Testis (tissue), 3 donors: Measurements from ENCODE around the gene KLK7. TPM values are rescaled to one million over a fixed set of nuclear protein-coding genes. Genes with fewer than 3 reads are reported as not detected.

Source experiments
- DNase-seq: peaks from one replicate; pipeline ENCODE4 v3.0.0-alpha.2; 2019
- H3K27ac ChIP-seq, 2 donors: fragments of 200-600 bp; sonication (generic); one replicate each; pipeline ENCODE4 v1.5.1; 2019
- H3K27me3 ChIP-seq: fragments of 200-600 bp; sonication (generic); one replicate; pipeline ENCODE4 v1.5.1; 2019
- H3K36me3 ChIP-seq: fragments of 200-600 bp; sonication (generic); one replicate; pipeline ENCODE4 v1.5.1; 2017; ENCODE audit warnings: low read depth; ENCODE audit errors: missing control alignments
- H3K4me1 ChIP-seq: fragments of 200-600 bp; sonication (generic); one replicate; pipeline ENCODE4 v1.5.1; 2019
- H3K4me3 ChIP-seq, 2 donors: fragments of 200-600 bp; sonication (generic); one replicate each; pipeline ENCODE4 v1.5.1; 2017 to 2019
- H3K9me3 ChIP-seq: fragments of 200-600 bp; sonication (generic); one replicate; pipeline ENCODE4 v1.5.1; 2017
- POLR2A ChIP-seq: fragments of 450-650 bp; IDR thresholded peaks from one replicate; pipeline ENCODE4 v1.6.1; 2017; ENCODE audit warnings: antibody characterized with exemption, mild to moderate bottlenecking, moderate library complexity
- WGBS, 2 donors: methylation state at CpG; one replicate each; pipeline ENCODE4 v1.1.5; 2018; 5-methylcytosine and 5-hydroxymethylcytosine counted together
- intact Hi-C: fragments of 100-400 bp; cut with DNase I; formaldehyde crosslinking; loops from one replicate; pipeline ENCODE4 v1.15.1; 2023; ENCODE audit warnings: low total_unique reads
- polyA plus RNA-seq: library from polyadenylated mRNA; stranded (reverse); fragments of 350-450 nt; fragmentation: Illumina TruSeq; extraction: RNeasy Lipid Tissue Mini Kit (QIAGEN cat#74804); gene quantifications from one replicate; pipeline ENCODE4 v1.2.3, GENCODE V29; 2014; ENCODE audit warnings: low read depth, low replicate concordance; ENCODE audit not compliant: insufficient read depth
- total RNA-seq, 2 donors: library from RNA; depleted of rRNA; stranded (reverse); fragments of >200 nt; gene quantifications; one replicate each; pipeline ENCODE4 v1.2.3, GENCODE V29; 2016
- TF ChIP-seq, protein P1 (sequence below), 3 experiments: fragments of 450-650 bp in 2 of 3; fragments of 200-600 bp in 1 of 3; sonication (generic) in 1 of 3; IDR thresholded peaks; one replicate each; pipeline ENCODE4 v1.5.1; 2016 to 2019; ENCODE audit warnings: antibody characterized with exemption in 3 of 3, mild to moderate bottlenecking in 2 of 3, moderate library complexity in 1 of 3

KLK7 gene
- total and polyA plus RNA-seq, 3 donors from 2014 or later, result 0.45 to 0.93 (median 0.71) TPM

DNA sequence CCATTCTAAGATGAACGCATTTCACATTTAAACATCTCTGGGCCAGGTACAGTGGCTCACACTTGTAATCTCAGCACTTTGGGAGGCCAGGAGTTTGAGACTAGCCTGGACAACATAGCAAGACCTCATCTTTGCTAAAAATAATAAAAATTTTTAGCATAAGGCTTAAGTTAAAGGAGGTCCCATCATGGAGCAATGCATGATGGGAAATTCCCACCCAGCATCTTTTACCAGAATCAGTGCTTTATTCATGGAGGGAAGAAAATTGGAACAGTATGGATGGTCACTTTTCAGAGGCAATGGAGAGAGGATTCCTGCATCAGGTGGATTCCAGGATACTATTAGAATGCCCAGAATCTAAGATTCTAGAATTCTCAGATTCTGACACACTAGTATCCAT is 21.5 kb upstream of the KLK7 start:
- intact Hi-C loops, result no loop called here
- DNase-seq, result no peak

GRCh38 chr19:51003316-51003715 is 19.6 kb upstream of the KLK7 start:
- 61 to 69% methylated on average over 7 of the region's 7 CpGs for WGBS, 2 donors
- peak overlapping the region; percentile 26 to 42 for H3K4me3 ChIP-seq
- intact Hi-C loops, result no loop called here
- no peaks in the 10 kb centered on the region for H3K9me3 ChIP-seq
- H3K27ac ChIP-seq, result no peak overlapping the region
- no peaks in the 10 kb centered on the region for H3K4me1 ChIP-seq
- DNase-seq, result no peak
- TF ChIP-seq, protein P1, sequence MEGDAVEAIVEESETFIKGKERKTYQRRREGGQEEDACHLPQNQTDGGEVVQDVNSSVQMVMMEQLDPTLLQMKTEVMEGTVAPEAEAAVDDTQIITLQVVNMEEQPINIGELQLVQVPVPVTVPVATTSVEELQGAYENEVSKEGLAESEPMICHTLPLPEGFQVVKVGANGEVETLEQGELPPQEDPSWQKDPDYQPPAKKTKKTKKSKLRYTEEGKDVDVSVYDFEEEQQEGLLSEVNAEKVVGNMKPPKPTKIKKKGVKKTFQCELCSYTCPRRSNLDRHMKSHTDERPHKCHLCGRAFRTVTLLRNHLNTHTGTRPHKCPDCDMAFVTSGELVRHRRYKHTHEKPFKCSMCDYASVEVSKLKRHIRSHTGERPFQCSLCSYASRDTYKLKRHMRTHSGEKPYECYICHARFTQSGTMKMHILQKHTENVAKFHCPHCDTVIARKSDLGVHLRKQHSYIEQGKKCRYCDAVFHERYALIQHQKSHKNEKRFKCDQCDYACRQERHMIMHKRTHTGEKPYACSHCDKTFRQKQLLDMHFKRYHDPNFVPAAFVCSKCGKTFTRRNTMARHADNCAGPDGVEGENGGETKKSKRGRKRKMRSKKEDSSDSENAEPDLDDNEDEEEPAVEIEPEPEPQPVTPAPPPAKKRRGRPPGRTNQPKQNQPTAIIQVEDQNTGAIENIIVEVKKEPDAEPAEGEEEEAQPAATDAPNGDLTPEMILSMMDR (IDR thresholded peaks at IDR 0.05), result no peak
- TF ChIP-seq POLR2A, result no peak
- H3K36me3 ChIP-seq, result no peaks in the 10 kb centered on the region
- no peaks in the 10 kb centered on the region for H3K27me3 ChIP-seq

More for the DNA sequence above, 21.5 kb upstream of the KLK7 start:
- Histone ChIP-seq H3K4me3 (no peak overlapping the region), H3K36me3 (no peaks in the 10 kb centered on the region), H3K4me1 (no peaks in the 10 kb centered on the region), H3K9me3 (no peaks in the 10 kb centered on the region), H3K27ac (no peak overlapping the region), H3K27me3 (no peaks in the 10 kb centered on the region)
- 78 to 90% methylated on average over 1 of the region's 1 CpG for WGBS, 2 donors
- TF ChIP-seq, protein P1 (IDR thresholded peaks at IDR 0.05), result no peak
- no peak for TF ChIP-seq POLR2A

- no peak overlapping the region for H3K27ac ChIP-seq
- H3K36me3 ChIP-seq, result no peaks in the 10 kb centered on the region
- TF ChIP-seq, protein P1 (IDR thresholded peaks at IDR 0.05), result no peak
- peak overlapping the region; percentile 26 to 42 for H3K4me3 ChIP-seq
- 54 to 60% methylated on average over 26 to 42 of the region's 42 CpGs for WGBS, 2 donors
- no peaks in the 10 kb centered on the region for H3K4me1 ChIP-seq
- H3K9me3 ChIP-seq, result no peaks in the 10 kb centered on the region
- peak; percentile 89 for DNase-seq
- no peaks in the 10 kb centered on the region for H3K27me3 ChIP-seq
- intact Hi-C loops, result no loop called here
Measured at GRCh38 chr19:51002542-51003311, 19.0 kb upstream of the KLK7 start.

DNA sequence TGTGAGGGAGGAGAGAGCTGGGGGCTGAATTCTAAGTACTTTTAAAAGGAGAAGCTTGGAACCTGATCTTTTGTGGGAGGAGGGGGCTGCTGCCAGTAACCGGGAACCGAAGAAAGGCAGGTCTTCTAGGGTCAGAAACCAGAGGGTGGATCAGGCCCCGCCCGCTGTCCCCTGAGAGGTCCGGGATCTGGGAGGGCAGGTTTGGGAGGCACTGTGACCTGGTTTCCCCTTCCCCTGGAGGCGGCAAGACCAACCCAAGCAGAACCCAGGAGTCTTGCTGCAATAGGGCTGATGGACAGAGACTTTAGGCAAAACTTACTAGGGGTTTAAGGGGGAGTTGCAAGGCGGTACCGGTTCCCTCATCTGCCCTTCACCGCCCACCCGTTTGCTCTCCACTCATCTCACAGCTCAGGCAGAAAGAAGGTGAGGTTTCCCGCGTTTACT is 18.4 kb upstream of the KLK7 start:
- H3K9me3 ChIP-seq, result no peaks in the 10 kb centered on the region
- peak overlapping the region; percentile 26 to 42 for H3K4me3 ChIP-seq
- 20 to 24% methylated on average over 12 of the region's 12 CpGs for WGBS, 2 donors
- DNase-seq, result no peak
- H3K4me1 ChIP-seq, result no peaks in the 10 kb centered on the region
- TF ChIP-seq, protein P1 (IDR thresholded peaks at IDR 0.05), result no peak
- no peak for TF ChIP-seq POLR2A
- intact Hi-C loops, result no loop called here
- H3K27me3 ChIP-seq, result no peaks in the 10 kb centered on the region
- no peaks in the 10 kb centered on the region for H3K36me3 ChIP-seq
- no peak overlapping the region for H3K27ac ChIP-seq

DNA sequence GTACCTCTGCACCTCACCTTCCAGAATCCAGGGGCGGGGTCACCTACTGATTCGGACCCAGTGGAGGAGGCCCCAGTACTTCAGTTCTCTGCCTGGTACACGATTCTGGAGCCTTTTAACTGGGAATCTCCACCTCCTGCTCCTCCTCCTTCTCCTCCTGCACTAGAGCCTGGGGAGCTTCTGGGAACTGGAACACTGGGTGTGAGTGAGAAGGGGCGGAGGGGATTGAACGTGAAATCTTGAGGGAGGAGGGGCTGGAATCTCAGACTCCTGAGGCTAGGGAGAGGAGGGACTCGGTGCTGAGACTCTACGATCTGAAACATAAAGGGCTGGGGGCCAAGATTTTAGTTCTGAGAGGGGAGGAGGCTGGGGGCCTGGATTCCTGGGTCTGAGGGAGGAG is 17.8 kb upstream of the KLK7 start, which contains the start of gene KLK8:
KLK8 (minus strand) TSS at position 90 of the 400 bp plus-strand sequence. CDS start 437 bp downstream, outside the sequence.
- WGBS, 2 donors, result 14 to 19% methylated on average over 3 to 7 of the region's 7 CpGs
- Histone ChIP-seq H3K36me3 (no peaks in the 10 kb centered on the region), H3K4me1 (no peaks in the 10 kb centered on the region), H3K4me3 (peak within 1 kb of the TSS; percentile 26 to 42), H3K27ac (no peak within 1 kb of the TSS), H3K27me3 (no peaks in the 10 kb centered on the region), H3K9me3 (no peaks in the 10 kb centered on the region)
- no peak for DNase-seq
- TF ChIP-seq POLR2A, result no peak
- TF ChIP-seq, protein P1 (IDR thresholded peaks at IDR 0.05), result no peak
- intact Hi-C loops, result no loop called here
